Prostate gland (tissue), 2 donors: Measurements from ENCODE around the gene PCP4. TPM values are rescaled to one million over a fixed set of nuclear protein-coding genes. Genes with fewer than 3 reads are reported as not detected.
A peak's percentile ranks its signal among the peaks of the same experiment; 100 is the strongest.

ENCODE experiments used
- DNase-seq: peaks from one replicate; pipeline ENCODE4 v3.0.0-alpha.2; 2019; ENCODE audit warnings: low spot score
- H3K27ac ChIP-seq, 2 donors: fragments of 200-600 bp; sonication (generic); 2 replicates each; pipeline ENCODE4 v1.5.1; 2017 to 2019
- H3K27me3 ChIP-seq: fragments of 200-600 bp; sonication (generic); replicated peaks from 2 replicates; pipeline ENCODE4 v1.5.1; 2019; ENCODE audit not compliant: insufficient read depth
- H3K36me3 ChIP-seq, 2 donors: fragments of 200-600 bp; sonication (generic); 1 replicate in 1 of 2; 2 replicates in 1 of 2; pipeline versions ENCODE4 v1.5.1 to v1.8.1; 2017 to 2019
- H3K4me1 ChIP-seq: fragments of 200-600 bp; sonication (generic); replicated peaks from 2 replicates; pipeline ENCODE4 v1.5.1; 2019
- H3K4me3 ChIP-seq, 2 donors: fragments of 200-600 bp; sonication (generic); 2 replicates each; pipeline ENCODE4 v1.5.1; 2017 to 2019
- H3K9me3 ChIP-seq: fragments of 200-600 bp; sonication (generic); 2 replicates; pipeline ENCODE4 v1.5.1; 2017
- CTCF ChIP-seq, 4 experiments: fragments of 200-600 bp in 2 of 4; fragments of 450-650 bp in 2 of 4; sonication (generic) in 2 of 4; IDR thresholded peaks; 1 replicate in 3 of 4; 2 replicates in 1 of 4; pipeline ENCODE4 v1.5.1; 2016 to 2019; ENCODE audit warnings: antibody characterized with exemption in 4 of 4, mild to moderate bottlenecking in 2 of 4, moderate library complexity in 2 of 4
- POLR2A ChIP-seq: fragments of 450-650 bp; IDR thresholded peaks from one replicate; pipeline ENCODE4 v1.6.1; 2016; ENCODE audit warnings: antibody characterized with exemption, mild to moderate bottlenecking
- POLR2AphosphoS5 ChIP-seq: sonication (generic); formaldehyde crosslinking; IDR thresholded peaks from one replicate; pipeline ENCODE4 v1.6.1; 2017; ENCODE audit warnings: antibody characterized with exemption
- WGBS: methylation state at CpG from one replicate; pipeline ENCODE4 v1.1.5; 2018; 5-methylcytosine and 5-hydroxymethylcytosine counted together
- intact Hi-C: fragments of 100-400 bp; cut with DNase I; formaldehyde crosslinking; loops from one replicate; pipeline ENCODE4 v1.14.2; 2022
- total RNA-seq, 2 donors: library from RNA; depleted of rRNA; stranded (reverse); fragments of >200 nt; gene quantifications; one replicate each; pipeline ENCODE4 v1.1.0, GENCODE V29; 2016

The PCP4 gene
- total RNA-seq, 2 donors from 2014 or later, result 33.9 to 71.9 TPM

- no peaks in the 10 kb centered on the region for H3K9me3 ChIP-seq
- H3K27ac ChIP-seq, result no peak overlapping the region
- DNase-seq, result no peak
- H3K4me3 ChIP-seq, result no peak overlapping the region
- H3K4me1 ChIP-seq, result no peaks in the 10 kb centered on the region
- intact Hi-C loops, result no loop called here
- no peak for TF ChIP-seq POLR2AphosphoS5
- no peaks in the 10 kb centered on the region for H3K36me3 ChIP-seq
- 56% methylated on average over 8 of the region's 8 CpGs for WGBS
- no peaks in the 10 kb centered on the region for H3K27me3 ChIP-seq
Observed at GRCh38 chr21:39874206-39874605, 7.0 kb downstream of the PCP4 start.

- no peak for TF ChIP-seq CTCF (IDR thresholded peaks at IDR 0.05)
- TF ChIP-seq POLR2AphosphoS5, result no peak
- TF ChIP-seq POLR2A, result no peak
- Histone ChIP-seq H3K27me3 (no peaks in the 10 kb centered on the region), H3K4me3 (no peak overlapping the region), H3K4me1 (no peaks in the 10 kb centered on the region), H3K9me3 (no peaks in the 10 kb centered on the region), H3K36me3 (no peaks in the 10 kb centered on the region), H3K27ac (no peak overlapping the region)
- DNase-seq, result no peak
- intact Hi-C loops, result no loop called here
- WGBS, result 67% methylated on average over 7 of the region's 7 CpGs
Observed at GRCh38 chr21:39874759-39875158, 7.5 kb downstream of the PCP4 start.

- no peaks in the 10 kb centered on the region for H3K27me3 ChIP-seq
- intact Hi-C loops, result loop anchor here (5.0 kb wide), 1 partner anchor 166 kb away; no protein-coding TSS in a partner anchor
- no peaks in the 10 kb centered on the region for H3K9me3 ChIP-seq
- peak overlapping the region in 1 of 2 donors; percentile 14 for H3K27ac ChIP-seq
- TF ChIP-seq POLR2A, result no peak
- no peak for TF ChIP-seq POLR2AphosphoS5
- no peak for TF ChIP-seq CTCF (IDR thresholded peaks at IDR 0.05)
- no peaks in the 10 kb centered on the region for H3K4me1 ChIP-seq
- 72% methylated on average over 8 of the region's 8 CpGs for WGBS
- H3K4me3 ChIP-seq, result no peak overlapping the region
- H3K36me3 ChIP-seq, result no peaks in the 10 kb centered on the region
- no peak for DNase-seq
Observed at GRCh38 chr21:39881661-39882060, 14.4 kb downstream of the PCP4 start.

- no peak overlapping the region for H3K4me3 ChIP-seq
- H3K9me3 ChIP-seq, result no peaks in the 10 kb centered on the region
- no peak for DNase-seq
- intact Hi-C loops, result loop anchor here (5.0 kb wide), 1 partner anchor 165 kb away; no protein-coding TSS in a partner anchor
- TF ChIP-seq CTCF (IDR thresholded peaks at IDR 0.05) (no peak), POLR2A (no peak), POLR2AphosphoS5 (no peak)
- 78% methylated on average over 13 of the region's 13 CpGs for WGBS
- H3K27ac ChIP-seq, result peak overlapping the region; percentile 14 to 26
- no peaks in the 10 kb centered on the region for H3K27me3 ChIP-seq
- no peaks in the 10 kb centered on the region for H3K36me3 ChIP-seq
- H3K4me1 ChIP-seq, result no peaks in the 10 kb centered on the region
Observed at GRCh38 chr21:39882151-39882838, 15.1 kb downstream of the PCP4 start.

GRCh38 chr21:39882839-39883195 is 15.6 kb downstream of the PCP4 start:
- DNase-seq, result no peak
- Histone ChIP-seq H3K27ac (peak overlapping the region; percentile 14 to 26), H3K4me3 (no peak overlapping the region), H3K4me1 (no peaks in the 10 kb centered on the region), H3K36me3 (no peaks in the 10 kb centered on the region), H3K9me3 (no peaks in the 10 kb centered on the region), H3K27me3 (no peaks in the 10 kb centered on the region)
- WGBS, result 79% methylated on average over 3 of the region's 3 CpGs
- no peak for TF ChIP-seq CTCF (IDR thresholded peaks at IDR 0.05)
- TF ChIP-seq POLR2A, result no peak
- no peak for TF ChIP-seq POLR2AphosphoS5
- intact Hi-C loops, result loop anchor here (5.0 kb wide), 1 partner anchor 164 kb away; no protein-coding TSS in a partner anchor
